IPS-11a (cell line): Measurements from ENCODE around the gene KANK2.
A peak's percentile ranks its signal among the peaks of the same experiment; 100 is the strongest.
"Not testable (repeated sequence)": the region's sequence is repeated elsewhere in the genome, so short reads cannot be mapped to it uniquely, and the experiment has no call there.

Source experiments
- H3K4me3 ChIP-seq: one replicate; pipeline ENCODE4 v1.5.1; 2013; ENCODE audit warnings: low read depth, low read length, control low read depth

Gene KANK2

DNA sequence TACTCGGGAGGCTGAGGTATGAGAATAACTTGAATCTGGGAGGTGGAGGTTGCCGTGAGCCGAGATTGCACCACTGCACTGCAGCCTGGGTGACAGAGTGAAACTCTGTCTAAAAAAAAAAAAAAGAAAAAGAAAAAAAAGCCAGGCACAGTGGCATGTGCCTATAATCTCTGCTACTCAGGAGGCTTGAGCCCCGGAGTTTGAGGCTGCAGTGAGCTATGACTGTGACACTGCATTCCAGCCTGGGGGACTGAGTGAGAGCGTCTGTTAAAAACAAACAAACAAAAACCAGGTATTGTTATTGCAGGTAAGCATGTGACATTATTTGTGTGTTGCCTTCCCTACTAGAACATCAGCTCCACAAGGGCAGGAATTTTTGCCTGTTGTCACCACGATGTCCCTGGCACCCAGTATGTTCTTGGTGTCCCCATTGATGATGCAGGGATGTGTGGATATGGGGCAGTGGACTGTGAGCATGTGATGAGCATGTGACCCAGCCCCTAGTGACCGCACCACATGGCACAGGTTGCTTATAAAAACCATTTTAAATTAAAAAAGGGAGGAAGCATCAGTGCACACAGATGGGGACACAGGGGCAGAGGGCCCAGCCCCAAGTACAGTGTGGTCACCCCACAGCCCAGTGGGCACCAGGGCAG lies 1.6 kb upstream of the KANK2 start:
- no peak overlapping the region for H3K4me3 ChIP-seq

DNA sequence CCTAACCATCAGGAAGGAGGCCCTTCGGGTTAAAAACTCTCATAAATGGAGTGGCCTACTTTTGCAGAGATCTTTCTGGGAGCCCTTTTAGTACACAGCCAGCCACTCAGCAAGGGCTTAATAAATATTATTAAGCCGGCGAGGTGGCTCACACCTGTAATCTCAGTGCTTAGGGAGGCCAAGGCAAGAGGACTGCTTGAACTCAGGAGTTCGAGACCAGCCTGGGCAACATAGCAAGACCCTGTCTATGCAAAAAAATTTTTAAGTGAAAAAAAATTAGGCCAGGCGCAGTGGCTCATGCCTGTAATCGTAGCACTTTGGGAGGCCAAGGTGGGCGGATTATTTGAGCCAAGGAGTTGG lies 810 bp upstream of the KANK2 start:
- peak overlapping the region; percentile 13 for H3K4me3 ChIP-seq

DNA sequence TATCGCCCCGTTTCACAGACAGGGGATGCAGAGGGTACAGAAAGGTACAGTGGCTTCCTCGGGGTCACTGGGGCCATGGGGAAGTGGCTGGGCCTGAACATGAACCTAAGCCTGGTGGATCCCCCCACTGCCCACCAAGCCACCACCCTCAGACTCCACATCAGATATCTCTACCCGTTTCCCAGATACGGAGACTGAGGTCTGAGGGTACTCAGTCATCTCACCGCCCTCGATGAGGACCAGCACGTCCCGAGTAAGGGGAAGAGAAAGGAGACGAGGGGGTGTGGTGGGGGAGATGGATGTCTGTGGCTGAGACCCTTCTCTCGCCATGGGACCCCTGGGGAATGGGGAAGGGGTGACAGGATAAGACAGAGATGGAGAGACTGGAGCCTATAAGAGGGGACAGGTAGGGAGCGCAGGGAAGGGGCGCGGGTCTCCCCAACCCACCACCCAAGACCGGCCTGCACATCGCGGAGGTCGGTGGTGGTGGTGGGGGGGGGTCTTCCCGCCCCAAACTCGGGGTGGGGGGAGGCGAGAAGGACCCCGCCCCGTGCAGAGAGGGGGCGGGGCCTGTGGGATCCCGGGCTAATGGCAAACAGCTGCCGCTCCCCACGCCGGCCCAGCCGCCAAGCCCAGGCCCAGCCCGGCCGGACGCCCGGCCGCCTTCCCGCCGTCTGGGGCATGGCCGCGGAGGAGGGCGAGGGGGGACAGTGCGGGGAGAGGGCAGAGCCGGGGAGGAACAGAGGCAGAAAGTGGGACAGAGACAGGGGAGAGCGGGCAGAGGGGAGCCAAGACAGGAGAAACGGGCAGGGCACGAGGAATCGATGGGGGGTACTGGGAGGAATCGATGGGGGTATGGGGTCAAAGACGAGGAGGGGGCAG lies 698 bp downstream of the KANK2 start:
- peak overlapping the region; percentile 85 for H3K4me3 ChIP-seq

DNA sequence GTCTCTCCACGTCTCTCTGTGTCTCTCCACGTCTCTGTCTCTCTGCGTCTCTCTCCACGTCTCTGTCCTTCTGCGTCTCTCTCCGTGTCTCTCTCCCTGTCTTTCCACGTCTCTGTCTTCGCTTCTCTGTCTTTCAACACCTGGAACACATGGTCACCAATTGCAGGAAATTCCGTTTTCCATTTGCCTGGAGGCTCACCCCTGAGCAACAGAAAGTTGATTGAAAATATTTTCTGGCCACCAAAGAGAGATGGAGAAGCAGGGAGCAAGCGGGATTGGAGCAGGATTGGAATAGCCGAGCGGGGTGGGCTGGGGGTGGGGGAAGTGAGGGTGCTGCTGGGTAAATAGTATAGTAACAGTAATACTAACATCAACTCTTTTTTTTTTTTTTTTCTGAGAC lies 1.7 kb downstream of the KANK2 start:
- H3K4me3 ChIP-seq: no peak overlapping the region

DNA sequence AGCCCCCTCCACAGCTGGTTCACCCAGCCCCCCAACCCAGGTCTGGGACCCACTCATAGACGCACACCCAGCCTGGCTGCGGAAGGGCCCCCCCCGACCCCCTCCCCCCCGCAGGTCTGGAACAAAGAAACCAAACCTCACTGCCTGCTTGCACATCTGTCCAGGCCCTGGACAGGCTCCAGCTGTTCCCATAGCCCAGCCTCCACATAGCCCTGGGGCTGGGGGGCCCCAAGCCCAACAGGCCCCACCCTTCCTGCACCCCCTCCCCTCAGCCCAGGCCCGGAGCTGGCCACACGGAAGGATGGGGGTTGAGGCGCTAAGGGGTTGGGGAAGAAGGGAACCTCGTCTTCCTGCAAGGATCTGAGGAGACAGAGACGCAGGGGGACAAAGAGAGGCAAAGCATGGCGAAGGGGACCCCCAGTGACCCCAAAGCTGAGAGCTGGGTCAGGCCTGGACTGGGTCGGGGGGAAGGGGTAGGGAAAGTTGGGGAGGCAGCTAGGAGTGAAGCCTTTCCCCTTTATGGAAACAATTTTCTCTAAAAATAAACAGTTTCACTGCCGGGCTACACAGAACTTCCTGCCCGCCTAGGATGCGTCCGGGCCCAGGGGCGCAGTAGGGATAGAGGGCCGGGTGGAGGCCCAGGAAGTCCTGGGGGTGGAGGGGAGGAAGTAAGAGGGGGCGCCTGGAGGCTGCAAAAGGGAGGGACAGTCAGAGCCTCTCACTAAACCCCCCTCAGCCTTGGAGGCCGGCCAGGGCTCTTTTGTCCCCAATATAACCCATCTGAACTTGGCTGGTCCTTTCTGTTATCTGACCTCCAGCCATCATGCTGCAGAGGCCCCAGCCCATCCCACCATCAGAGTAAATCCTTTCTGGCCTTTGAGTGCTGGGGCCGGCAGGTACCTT lies 2.4 kb downstream of the KANK2 start:
- no peak overlapping the region for H3K4me3 ChIP-seq

DNA sequence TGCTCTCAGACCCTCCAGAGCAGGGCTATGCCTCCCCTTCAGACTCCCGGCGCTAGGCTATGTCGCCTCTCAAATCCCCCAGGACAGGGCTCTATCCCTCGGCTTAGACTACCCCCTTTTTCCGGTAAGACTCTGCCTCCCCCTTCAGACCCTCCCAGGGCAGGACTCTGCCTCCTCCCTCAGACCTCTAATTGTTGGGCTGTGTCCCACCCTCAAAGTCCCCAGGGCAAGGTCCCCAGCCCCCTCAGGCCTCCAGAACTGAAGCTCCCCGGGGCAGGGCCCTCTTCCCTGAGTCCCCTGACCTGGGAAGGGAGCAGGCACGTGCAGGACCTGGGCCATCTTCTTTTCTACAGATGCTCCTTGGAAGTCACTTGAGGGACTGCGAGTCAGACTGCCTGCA lies 3.2 kb downstream of the KANK2 start:
- H3K4me3 ChIP-seq: no peak overlapping the region

DNA sequence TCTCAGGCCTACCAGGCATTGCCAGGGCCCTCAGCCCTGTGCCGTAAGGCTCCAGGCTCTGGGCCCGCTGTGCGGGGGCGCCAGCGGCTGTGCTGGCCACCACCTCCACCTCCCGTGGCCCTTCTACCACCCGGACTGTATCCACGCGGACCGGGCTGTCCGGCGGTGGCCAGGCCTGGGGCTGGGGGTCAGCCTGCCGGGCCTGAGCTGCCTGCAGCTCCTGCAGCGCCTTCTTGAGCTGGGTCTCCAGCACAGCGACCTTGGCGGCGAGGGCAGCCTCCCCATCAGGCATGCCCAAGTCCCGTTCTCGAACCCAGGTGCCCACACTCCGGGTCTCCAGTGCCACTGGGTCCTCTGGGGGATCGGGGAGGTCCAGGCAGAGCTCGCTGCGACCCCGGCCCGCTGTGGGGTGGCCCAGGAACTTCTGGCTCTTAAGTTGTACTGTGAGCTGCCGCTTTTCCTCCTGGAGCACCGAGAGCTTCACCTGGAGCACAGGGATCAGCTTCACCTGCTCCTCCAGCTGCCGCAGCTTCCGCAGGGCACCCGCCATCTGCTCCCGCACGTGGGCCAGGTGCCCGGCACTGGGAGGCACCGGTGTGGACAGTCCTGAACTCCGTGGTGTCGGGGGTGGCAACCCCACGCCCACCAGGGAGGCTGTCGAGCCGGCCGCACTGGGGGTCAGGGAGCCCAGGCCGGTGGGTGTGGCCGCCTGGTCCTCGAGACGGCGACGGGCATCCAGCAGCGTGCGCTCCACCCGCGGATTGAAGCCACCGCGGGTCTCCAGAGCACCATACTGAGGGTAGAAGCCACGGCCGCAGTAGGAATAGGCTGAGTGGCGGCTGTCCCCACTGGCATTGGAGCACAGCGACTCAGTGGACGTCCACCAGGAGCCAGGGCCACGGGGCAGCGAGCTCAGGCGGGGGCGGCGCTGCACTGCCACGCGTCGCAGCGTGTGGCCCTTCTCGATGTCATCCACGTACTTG lies 4.1 kb downstream of the KANK2 start:
- H3K4me3 ChIP-seq: no peak overlapping the region

DNA sequence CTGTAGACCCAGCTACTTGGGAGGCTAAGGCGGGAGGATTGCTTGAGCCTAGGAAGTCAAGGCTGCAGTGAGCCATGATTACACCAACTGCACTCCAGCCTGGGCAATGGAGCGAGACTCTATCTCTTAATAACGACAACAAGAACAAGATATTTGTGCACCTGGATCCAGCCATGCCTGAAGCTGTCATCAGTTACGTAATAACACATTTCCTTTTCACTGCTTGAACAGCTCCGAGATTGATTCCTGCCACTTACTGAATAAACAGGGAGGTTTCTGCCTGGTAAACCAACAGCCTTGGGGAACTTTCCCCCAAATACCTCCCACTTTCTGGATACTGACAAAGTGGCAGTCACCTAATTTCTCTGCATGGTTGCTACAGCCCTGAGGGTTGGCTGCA lies 5.4 kb downstream of the KANK2 start:
- H3K4me3 ChIP-seq: no peak overlapping the region

DNA sequence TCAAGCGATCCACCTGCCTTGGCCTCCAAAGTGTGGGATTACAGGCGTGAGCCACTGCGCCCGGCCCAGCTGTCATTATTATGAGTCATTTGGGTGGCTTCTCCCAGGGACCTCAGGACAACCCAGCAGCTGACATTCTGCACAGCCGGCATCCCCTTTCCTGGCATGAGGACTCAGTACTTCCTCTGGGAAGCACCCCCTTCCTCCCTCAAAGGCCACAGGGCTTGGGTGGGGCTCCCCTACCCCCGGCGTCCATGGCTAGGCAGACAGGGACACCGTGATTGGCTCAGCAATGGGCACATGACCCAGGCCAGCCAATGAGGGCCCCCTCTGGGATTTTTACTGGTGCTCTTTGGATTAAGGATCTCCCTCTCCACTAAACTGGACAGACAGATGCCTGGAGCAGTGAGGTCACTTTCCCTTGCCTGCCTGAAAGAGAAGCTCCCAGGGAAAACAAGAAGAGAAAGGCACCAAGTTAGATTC lies 6.0 kb downstream of the KANK2 start:
- no peak overlapping the region for H3K4me3 ChIP-seq

DNA sequence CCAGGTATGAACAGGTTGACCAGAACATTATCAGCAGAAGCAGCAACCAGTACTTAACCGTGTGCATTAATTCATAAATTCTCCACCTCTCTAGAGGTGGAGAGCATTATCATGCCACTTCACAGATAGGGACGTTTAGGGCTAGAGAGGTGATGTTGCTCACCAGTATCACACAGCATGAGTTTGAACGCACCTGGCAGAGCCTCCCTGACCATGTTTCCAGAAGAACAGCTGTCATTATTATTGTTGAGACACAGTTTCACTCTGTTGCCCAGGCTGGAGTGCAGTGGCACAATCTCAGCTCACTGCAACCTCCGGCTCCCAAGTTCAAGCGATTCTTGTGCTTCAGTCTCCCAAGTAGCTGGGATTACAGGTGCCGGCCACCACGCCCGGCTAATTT lies 6.8 kb downstream of the KANK2 start:
- H3K4me3 ChIP-seq: no peak overlapping the region

DNA sequence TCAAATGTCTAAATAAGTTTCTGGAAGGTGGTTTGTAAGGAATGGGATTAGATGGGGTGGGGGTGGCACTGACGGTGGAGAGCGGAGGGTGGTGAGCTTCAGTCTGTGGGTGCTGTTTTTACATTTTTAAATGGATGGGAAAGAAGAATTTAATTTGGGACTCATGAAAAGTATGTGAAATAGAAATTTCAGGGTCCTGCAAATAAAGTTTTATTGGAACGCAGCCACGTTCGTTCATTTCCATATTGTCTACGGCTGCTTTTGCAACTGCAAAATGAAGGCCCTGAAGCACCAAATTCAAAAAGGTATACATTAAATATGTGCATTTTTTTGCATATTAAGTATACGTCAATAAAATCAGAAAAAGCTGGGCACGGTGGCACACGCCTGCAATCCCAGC lies 9.9 kb downstream of the KANK2 start:
- no peak overlapping the region for H3K4me3 ChIP-seq

DNA sequence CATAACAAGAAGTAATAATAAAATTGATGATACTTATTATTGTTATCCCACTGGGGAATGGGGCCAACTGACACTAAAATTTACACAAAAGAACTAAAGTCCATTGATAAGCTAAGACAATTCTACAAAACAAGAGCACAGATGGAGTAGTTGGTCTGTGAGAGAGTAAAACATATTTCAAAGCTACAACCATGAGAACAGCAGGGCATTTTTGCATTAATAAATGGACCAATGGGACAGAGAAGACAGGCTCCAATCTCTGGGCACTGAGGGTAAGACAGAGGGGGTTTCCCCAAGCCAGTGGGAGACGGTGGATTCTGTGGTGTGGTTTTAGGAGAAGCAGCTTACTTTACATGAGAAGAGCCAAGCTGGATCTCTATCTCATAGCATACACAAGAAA lies 14.4 kb downstream of the KANK2 start:
- H3K4me3 ChIP-seq: no peak overlapping the region

DNA sequence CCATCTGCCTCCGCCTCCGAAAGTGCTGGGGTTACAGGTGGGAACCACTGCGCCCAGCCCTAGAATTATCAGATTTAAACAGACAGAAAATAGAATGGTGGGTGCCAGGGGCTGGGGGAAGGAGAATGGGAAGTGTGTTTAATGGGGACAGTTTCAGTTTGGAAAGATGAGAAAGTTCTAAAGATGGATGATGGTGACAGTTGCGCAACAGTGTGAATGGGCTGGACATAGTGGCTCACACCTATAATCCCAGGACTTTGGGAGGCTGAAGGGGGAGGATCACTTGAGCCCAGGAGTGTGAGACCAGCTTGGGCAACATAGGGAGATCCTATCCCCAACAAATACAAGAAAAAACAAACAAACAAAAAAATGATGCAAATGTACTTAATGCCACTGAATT lies 15.9 kb downstream of the KANK2 start:
- H3K4me3 ChIP-seq: no peak overlapping the region

DNA sequence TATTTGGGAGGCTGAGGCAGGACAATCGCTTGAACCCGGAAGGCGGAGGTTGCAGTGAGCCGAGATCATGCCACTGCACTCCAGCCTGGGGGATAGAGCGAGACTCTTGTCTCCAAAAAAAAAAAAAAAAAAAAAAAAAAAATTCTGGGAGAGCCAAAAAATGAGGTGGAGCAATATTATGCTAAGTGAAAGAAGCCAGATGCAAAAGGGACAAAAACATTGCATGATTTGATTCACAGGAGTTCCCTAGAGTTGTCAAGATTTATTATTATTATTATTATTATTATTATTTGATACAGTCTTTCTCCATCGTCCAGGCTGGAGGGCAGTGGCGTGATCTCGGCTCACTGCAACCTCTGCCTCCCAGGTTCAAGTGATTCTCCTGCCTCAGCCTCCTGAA lies 16.4 kb downstream of the KANK2 start:
- H3K4me3 ChIP-seq: not testable (repeated sequence)

DNA sequence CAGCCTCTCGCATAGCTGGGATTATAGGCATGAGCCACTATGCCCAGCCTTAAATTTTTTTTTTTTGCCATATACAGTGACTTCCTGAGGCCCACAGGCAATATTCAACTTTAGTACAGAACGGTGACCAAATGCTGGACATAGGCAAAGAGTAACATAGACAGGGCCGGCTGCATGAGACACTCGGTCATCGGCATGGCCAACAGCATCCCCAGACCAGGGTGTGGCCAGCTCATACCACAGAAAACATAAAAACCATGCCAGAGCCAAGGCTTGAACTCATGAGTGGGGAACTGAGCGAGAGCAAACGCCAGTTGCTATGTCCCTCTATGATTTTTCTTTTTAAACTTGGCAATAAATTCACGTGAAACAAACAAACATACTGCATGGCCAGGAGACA lies 17.0 kb downstream of the KANK2 start:
- no peak overlapping the region for H3K4me3 ChIP-seq

DNA sequence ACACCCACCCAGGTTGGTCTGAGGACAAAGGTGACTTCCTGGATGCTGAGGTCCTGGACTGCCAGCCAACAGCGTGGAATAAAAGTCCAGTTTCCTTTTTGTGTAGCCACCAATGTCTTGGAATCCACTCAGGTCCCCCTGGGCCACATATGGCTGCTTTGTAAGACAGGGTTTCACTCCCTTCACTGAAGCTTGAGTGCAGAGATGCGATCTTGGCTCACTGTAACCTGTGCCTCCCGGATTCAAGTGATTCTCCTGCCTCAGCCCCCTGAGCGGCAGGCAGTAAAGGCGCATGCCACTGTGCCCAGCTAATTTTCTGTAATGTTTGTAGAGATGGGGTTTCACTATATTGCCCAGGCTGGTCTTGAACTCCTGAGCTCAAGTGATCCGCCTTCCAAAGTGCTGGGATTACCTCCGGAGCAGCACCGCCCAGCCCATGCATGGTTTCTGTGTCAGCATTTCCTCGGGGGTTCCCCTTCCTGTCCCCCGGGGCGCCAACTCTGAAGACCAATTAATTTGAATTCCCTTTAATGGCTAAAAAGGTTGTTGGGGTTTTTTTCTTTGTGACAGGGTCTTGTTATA lies 17.5 kb downstream of the KANK2 start:
- H3K4me3 ChIP-seq: no peak overlapping the region

DNA sequence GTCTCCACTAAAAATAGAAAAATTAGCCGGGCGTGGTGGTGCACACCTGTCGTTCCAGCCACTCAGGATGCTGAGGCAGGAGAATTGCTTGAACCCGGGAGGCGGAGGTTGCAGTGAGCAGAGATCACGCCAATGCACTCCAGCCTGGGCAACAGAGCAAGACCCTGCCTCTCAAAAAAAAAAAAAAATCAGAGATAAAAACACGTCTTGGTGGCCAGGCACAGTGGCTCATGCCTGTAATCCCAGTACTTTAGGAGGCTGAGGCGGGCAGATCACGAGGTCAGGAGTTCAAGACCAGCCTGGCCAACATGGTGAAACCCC lies 18.2 kb downstream of the KANK2 start:
- not testable (repeated sequence) for H3K4me3 ChIP-seq

DNA sequence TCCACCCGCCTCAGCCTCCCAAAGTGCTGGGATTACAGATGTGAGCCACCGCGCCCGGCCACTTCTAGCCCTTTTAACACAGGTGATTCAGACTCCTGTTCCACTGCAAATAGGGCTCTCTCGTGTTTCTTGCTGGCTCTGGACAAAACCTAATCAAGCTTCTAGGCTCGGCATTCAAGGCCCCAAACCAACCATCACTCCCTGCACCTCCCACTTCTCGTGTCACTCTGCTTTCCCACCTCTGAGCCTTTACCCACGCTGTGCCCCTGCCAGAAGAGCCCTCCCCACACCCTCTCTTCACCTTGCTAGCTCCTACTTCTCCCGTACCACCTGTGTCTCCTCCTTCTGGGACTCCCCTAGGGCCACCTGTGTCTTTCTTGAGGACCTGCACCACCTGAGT lies 19.8 kb downstream of the KANK2 start:
- H3K4me3 ChIP-seq: no peak overlapping the region

DNA sequence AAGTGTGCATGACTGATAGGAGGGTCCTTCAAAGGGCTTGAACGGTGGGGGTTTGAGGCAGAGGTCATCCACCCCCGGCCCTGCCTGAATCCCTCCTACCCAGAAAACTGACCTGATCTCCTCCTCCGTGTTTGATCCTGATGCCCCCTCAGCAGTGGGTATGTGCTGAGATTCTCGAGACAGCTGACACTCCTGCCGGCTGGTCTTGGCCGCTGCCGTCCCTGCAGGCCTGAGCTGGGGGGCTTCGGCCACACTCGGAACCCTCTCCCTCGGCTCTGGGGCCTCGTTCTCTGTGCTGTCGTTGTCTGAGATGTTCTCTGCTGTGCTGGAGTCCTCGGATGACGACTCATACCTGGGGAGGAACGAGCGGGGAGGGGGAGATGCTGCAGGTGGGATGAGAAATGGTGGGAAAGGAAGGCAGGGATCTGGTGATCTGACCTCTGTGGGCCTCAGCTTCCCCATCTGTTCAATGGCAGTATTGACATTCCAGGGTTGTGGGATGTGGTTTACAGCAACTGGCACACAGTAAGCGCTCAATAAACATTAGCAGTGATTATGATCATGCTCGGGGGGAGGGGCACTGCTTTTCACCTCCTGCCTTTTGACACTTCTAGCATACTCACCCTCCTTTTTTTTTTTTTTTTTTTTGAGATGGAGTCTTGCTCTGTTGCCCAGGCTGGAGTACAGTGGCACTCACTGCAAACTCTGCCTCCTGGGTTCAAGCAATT lies 20.7 kb downstream of the KANK2 start:
- H3K4me3 ChIP-seq: no peak overlapping the region
